C1 segment of cervical spinal cord (tissue), 14 donors: ENCODE measurements around the gene RASGRP3.
"Not testable (repeated sequence)": the region's sequence is repeated elsewhere in the genome, so short reads cannot be mapped to it uniquely, and the experiment has no call there.

Experiments used
- DNase-seq, 14 donors: peaks; one replicate each; lab custom pipeline; 2025; lab: John Stamatoyannopoulos, UW

Gene RASGRP3

DNA sequence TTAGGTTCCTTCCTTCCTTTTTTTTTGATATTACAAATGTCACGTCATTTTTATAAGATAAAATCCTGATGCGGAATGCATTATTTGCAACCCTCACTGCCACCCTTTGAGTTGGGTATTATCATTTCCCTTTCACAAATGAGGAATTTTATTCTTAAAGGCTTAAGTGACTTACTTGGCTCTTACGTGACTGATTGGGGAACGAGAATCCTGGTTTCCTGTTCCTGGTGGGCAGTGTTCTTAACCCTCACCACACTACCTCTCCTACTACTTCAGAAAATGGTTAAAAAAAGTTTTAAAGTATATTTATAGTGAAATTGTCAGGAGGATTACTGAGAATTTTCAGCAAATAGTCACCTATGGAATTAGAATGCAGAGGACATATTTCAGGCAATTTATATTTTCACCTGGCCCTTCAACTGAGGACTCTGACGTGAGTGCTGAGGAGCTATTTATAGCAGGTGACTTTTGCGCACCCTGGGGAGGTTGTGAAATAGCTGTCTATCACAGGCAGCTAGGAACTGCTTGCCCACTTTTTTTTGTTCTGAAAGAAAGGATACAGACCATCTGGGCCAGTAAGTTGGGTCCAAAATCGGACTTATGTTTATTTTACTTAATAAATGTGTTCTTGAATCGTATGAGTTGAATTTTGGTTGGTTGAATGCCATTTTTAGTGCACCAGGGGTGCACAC, 18.7 kb upstream of the RASGRP3 start:
- DNase-seq: no peak

- DNase-seq: no peak
These were observed 18.1 kb upstream of the RASGRP3 start for GRCh38 chr2:33458248-33458819.

DNA sequence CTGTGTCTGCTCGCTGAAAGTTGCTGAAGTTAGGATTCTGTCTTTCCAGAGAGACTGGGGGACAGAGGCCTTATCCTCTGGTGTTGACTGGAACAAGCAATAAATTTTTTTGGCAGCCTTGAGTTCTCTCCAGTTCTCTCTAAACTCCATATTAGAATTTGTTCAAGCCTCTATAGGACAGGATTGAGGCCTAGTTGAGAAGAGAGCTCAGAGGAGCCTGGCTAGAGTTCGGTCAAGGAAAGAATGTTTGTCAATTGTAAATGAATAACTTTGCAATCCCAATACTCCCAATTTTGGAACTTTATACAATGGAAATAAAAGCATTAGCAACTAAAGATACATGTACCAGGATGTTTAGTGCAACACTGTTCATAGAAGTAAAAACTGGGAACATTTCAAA, 16.7 kb upstream of the RASGRP3 start:
- DNase-seq: no peak

DNA sequence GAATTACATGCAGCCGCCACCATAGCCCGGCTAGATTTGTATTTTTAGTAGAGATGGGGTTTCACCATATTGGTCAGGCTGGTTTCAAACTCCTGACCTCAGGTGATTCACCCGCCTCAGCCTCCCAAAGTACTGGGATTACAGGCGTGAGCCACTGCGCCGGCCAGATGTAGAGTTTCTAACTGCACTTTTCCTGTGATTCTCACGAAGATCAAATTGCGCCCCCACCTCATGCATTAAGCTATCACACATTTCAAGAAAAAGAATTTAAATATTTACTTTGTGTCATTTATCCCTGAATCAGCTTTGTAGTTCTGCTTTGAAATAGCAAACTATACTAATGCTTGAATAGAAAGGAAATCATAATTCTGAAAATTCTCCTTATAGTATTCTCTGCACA, 13.9 kb upstream of the RASGRP3 start:
- not testable (repeated sequence) for DNase-seq

DNA sequence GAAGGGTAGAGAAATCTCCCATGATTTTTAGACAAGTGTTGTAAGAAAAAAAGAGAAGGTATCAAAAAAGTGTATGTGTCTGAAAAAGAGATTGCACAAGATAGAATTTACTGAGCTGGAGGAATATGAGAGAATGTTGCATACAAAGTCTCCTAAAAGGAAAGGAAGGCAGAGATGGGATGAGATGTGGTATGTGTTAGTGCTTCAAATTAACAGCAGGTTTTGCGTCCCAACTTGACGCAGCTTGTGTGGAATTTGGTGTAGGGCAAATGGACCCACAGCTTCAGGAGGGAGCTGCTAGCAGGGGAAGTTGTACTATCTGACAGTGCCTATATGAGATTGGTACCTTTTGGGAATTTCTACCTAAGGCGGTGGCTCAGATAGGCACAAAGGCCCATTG, 9.0 kb upstream of the RASGRP3 start:
- no peak for DNase-seq

DNA sequence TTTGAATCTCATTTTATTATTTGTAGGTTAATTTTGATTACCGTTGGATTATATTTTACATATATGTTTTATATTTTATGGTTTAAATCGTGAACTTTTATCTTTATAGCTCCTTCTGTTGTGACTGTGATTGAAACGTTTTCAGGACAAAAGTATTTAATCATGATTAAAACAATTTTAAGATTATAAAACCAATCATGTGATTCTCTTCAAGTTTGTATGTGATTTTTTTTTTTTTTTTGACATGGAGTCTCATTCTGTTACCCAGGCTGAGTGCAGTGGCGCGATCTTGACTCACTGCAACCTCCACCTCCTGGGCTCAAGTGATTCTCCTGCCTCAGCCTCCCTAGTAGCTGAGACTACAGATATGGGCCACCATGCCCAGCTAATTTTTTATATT, 7.2 kb upstream of the RASGRP3 start:
- DNase-seq: no peak

GRCh38 chr2:33475224-33476130, 972 bp upstream of the RASGRP3 start:
- peak in 12 of 14 donors; percentile 26 to 81 (median 72) for DNase-seq

- no peak for DNase-seq
These were observed 343 bp downstream of the RASGRP3 start for GRCh38 chr2:33476793-33477190.

- peak in 13 of 14 donors; percentile 3 to 79 (median 53) for DNase-seq
These were observed 1.3 kb downstream of the RASGRP3 start for GRCh38 chr2:33477473-33478468.

GRCh38 chr2:33478968-33479731, 2.7 kb downstream of the RASGRP3 start:
- DNase-seq: peak in 3 of 14 donors; percentile 25 to 55 (median 48)

GRCh38 chr2:33482518-33482917, 6.1 kb downstream of the RASGRP3 start:
- DNase-seq: no peak

- no peak for DNase-seq
These were observed 7.7 kb downstream of the RASGRP3 start for GRCh38 chr2:33484042-33484621.

DNA sequence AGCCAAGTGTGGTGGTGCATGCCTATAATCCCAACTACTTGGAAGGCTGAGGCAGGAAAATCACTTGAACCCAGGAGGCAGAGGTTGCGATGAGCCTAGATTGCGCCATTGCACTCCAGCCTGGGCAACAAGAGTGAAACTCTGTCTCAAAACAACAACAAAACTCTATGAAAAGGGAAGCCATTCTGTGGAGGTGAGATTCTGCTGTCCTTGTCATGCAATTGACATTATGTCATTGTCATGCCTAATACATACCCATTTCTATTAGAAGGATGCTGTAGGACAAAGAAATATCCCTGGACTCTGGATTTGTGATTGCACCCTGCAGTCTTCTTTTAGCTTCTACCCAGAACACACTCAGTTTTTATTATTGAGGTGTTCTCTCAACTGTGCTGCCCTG, 8.6 kb downstream of the RASGRP3 start:
- no peak for DNase-seq

DNA sequence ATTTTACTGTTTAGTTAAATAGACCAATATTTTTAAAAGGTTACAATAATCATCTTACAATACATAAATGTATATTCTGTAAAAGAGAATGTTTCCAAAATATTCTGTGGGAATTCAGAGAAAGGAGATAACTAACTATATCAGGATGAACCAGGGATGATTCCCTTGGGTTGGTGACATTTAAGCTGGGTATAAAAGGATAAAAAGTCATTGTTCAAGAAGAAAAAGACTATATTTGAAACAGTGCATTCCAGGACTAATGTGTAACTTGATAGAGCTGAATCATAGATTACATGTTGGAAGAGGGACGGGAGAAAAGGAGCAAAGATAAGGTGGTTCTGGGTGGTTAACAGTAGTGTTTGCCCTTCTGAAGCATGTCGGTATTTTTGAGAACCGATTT, 10.1 kb downstream of the RASGRP3 start:
- no peak for DNase-seq

- no peak for DNase-seq
These were observed 11.8 kb downstream of the RASGRP3 start for GRCh38 chr2:33488178-33488690.

- DNase-seq: no peak
These were observed 12.5 kb downstream of the RASGRP3 start for GRCh38 chr2:33488715-33489540.

DNA sequence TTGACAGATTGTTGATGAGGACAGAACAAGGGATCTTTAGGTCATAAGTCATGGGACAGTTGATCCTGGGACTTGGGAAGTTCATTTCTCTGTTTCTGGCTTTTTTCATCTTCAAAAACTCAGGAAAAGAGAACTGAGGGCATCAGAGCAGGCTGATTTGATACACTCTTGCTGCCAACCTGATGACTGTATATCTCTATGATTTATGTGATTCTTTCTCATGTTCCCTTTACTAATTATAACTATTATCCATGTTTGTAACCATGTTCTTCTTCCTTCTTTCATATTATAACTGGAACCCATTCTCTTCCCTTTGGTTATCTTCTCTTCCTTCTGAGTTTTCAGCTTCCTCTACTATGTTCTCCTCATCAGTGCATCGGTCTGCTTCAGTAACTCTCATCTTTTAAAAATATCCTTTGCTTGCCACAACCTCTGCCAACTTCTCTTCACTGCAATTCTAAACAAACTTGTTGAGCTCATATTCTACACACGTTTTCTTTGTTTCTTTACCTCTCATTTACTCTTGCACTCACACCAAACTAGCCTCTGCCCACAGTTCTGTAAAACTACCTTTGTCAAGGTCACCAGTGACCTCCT, 13.5 kb downstream of the RASGRP3 start:
- no peak for DNase-seq

GRCh38 chr2:33491441-33492084, 15.1 kb downstream of the RASGRP3 start:
- DNase-seq: no peak
